ENCODE measurements around the gene MED13. TPM values are rescaled to one million over a fixed set of nuclear protein-coding genes. Genes with fewer than 3 reads are reported as not detected.

The MED13 gene
- total RNA-seq, 1 donor from 2014 or later, result 65.7 TPM

- ATAC-seq (peak; percentile 98), DNase-seq (peak; percentile 83)
- no peaks in the 10 kb centered on the region for H3K36me3 ChIP-seq
- no peaks in the 10 kb centered on the region for H3K9me3 ChIP-seq
- intact Hi-C loops (cut with DNase I), result no loop called here
- H3K27ac ChIP-seq, result no peak overlapping the region
- H3K27me3 ChIP-seq, result no peaks in the 10 kb centered on the region
- no peaks in the 10 kb centered on the region for H3K4me1 ChIP-seq
- TF ChIP-seq, protein P1, sequence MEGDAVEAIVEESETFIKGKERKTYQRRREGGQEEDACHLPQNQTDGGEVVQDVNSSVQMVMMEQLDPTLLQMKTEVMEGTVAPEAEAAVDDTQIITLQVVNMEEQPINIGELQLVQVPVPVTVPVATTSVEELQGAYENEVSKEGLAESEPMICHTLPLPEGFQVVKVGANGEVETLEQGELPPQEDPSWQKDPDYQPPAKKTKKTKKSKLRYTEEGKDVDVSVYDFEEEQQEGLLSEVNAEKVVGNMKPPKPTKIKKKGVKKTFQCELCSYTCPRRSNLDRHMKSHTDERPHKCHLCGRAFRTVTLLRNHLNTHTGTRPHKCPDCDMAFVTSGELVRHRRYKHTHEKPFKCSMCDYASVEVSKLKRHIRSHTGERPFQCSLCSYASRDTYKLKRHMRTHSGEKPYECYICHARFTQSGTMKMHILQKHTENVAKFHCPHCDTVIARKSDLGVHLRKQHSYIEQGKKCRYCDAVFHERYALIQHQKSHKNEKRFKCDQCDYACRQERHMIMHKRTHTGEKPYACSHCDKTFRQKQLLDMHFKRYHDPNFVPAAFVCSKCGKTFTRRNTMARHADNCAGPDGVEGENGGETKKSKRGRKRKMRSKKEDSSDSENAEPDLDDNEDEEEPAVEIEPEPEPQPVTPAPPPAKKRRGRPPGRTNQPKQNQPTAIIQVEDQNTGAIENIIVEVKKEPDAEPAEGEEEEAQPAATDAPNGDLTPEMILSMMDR (IDR thresholded peaks at IDR 0.05), result peak; percentile 57
- no peak overlapping the region for H3K4me3 ChIP-seq
These were observed 44.4 kb upstream of the MED13 start for GRCh38 chr17:62109378-62109902.

DNA sequence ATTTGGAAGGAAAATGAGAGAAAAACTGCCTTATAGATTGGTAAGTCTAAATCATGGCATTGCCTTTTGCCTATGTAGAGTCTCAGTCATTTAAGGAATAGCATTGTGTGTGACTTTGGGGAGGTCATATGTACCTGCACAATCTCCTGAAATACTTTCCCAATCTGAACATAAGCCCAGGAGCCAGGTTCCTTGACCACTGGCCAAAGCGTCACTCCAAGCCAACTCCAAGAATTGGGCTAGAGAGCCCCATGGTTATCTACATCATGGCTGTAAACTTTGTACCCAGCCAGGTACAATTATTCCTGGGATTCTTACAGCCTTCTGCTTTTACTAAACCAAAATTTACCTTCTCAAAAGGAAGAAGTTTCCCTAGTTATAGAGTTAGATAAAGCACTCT is 40.8 kb upstream of the MED13 start:
- no peaks in the 10 kb centered on the region for H3K4me1 ChIP-seq
- DNase-seq (no peak), ATAC-seq (no peak)

DNA sequence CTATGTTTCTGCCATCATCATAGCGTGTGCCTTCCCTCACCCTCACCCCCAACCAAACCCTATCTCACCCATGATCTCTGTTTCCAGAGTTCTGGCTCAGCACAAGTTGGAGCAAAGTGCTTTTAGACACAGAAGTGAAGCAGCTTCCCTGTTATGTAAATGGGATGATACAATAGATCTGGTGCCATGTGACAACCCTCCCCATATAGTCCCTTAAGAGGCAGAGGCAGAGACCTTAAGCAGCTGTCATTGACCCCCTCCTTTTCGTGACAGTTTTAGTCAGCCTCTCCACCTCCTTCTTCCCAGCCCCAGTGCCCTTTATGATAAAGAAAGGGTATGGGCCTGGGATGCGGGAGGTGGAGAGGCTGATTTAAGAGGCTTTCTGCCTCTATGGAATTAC is 40.3 kb upstream of the MED13 start:
- Histone ChIP-seq H3K27me3 (no peaks in the 10 kb centered on the region), H3K27ac (no peak overlapping the region), H3K9me3 (no peaks in the 10 kb centered on the region), H3K36me3 (no peaks in the 10 kb centered on the region), H3K4me1 (no peaks in the 10 kb centered on the region), H3K4me3 (no peak overlapping the region)
- intact Hi-C loops (cut with DNase I), result no loop called here
- ATAC-seq (no peak), DNase-seq (no peak)
- TF ChIP-seq, protein P1 (IDR thresholded peaks at IDR 0.05), result no peak

More for the DNA sequence above, 40.8 kb upstream of the MED13 start:
- H3K9me3 ChIP-seq, result no peaks in the 10 kb centered on the region
- no peak overlapping the region for H3K4me3 ChIP-seq
- no peaks in the 10 kb centered on the region for H3K36me3 ChIP-seq
- no peak overlapping the region for H3K27ac ChIP-seq
- intact Hi-C loops (cut with DNase I), result no loop called here
- no peaks in the 10 kb centered on the region for H3K27me3 ChIP-seq
- TF ChIP-seq, protein P1 (IDR thresholded peaks at IDR 0.05), result no peak

DNA sequence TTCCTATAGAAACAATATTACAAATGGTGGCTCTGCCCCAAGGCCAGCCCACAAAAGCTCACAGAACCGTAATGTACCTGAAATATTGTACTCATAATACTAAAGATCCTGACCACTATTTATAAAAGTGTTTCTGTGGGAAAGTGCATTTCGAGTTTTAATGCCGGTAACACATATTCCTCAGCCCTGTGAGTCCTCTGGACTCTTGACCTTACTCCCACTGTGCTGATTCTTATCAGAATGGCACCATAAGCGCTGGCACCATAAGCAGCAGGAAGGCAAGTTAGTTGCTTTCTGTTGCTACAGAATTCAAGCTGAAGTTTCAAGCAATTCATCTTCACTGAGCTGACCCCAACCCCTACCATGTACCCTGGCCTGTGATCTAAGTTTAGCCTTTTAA is 36.4 kb upstream of the MED13 start:
- Histone ChIP-seq H3K9me3 (no peaks in the 10 kb centered on the region), H3K27me3 (no peaks in the 10 kb centered on the region), H3K27ac (no peak overlapping the region), H3K36me3 (no peaks in the 10 kb centered on the region), H3K4me3 (no peak overlapping the region), H3K4me1 (no peaks in the 10 kb centered on the region)
- ATAC-seq (no peak), DNase-seq (no peak)
- TF ChIP-seq, protein P1 (IDR thresholded peaks at IDR 0.05), result no peak
- intact Hi-C loops (cut with DNase I), result no loop called here

GRCh38 chr17:62101090-62101489 is 36.0 kb upstream of the MED13 start:
- no peak overlapping the region for H3K4me3 ChIP-seq
- no peak for ATAC-seq

More at GRCh38 chr17:62101090-62101489, 36.0 kb upstream of the MED13 start:
- TF ChIP-seq, protein P1 (IDR thresholded peaks at IDR 0.05), result no peak
- H3K9me3 ChIP-seq, result no peaks in the 10 kb centered on the region
- DNase-seq, result no peak
- H3K27me3 ChIP-seq, result no peaks in the 10 kb centered on the region
- H3K4me1 ChIP-seq, result no peaks in the 10 kb centered on the region
- no peaks in the 10 kb centered on the region for H3K36me3 ChIP-seq
- H3K27ac ChIP-seq, result no peak overlapping the region
- intact Hi-C loops (cut with DNase I), result no loop called here
